Measurements from ENCODE around the gene WNT7B.

Gene WNT7B

DNA sequence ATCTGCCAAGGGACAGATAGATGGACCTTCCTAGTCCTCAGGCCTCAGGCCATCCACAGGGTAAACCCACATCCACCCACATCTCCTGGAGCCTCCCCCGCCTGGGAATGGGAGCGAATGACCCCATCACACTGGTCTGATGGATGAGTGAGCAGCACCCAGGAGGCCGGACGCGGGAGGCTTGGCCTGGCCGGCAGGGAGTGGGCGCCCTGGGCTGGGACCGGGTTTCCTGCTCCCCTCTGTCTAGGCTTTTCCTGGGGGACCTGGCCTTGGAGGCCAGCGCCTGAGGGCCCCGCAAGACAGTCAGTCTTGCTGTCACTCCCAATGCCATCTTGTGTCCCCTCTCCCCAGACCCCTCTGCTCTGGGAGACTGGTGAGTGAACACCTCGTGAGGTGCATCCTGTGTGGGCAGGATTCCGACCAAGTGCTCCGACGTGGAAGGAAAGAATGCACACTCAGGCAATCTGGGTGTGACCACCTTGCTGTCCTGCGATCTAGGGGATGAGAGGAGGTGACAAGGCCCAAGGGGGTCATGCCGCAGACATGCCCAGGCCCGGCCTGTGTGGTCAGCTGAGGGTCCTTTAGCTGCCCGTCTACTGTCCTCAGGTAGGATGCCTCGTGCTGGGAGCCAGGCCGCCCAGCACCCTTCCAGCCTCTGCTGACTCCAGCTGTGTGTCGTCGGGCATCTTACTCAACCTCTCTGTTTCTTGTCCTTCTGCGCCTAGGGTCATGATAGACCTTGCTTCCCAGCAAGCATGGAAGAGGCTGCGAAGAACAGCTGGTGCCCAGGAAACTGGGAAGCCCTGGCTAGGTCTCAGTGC is 26.5 kb upstream of the WNT7B start:
- 0 out of 2 replicates have a peak, but pooled peaks cover 4% of the 10 kb centered on the region for H3K4me1 ChIP-seq (ENCODE audit: low read length)
- no peaks in the 10 kb centered on the region for H3K9me3 ChIP-seq (replicated peaks; ENCODE audit: insufficient read depth, low read length)
- no peaks in the 10 kb centered on the region for H3K9me2 ChIP-seq (replicated peaks; ENCODE audit: insufficient read depth, low read length)
- TF ChIP-seq, protein P1, sequence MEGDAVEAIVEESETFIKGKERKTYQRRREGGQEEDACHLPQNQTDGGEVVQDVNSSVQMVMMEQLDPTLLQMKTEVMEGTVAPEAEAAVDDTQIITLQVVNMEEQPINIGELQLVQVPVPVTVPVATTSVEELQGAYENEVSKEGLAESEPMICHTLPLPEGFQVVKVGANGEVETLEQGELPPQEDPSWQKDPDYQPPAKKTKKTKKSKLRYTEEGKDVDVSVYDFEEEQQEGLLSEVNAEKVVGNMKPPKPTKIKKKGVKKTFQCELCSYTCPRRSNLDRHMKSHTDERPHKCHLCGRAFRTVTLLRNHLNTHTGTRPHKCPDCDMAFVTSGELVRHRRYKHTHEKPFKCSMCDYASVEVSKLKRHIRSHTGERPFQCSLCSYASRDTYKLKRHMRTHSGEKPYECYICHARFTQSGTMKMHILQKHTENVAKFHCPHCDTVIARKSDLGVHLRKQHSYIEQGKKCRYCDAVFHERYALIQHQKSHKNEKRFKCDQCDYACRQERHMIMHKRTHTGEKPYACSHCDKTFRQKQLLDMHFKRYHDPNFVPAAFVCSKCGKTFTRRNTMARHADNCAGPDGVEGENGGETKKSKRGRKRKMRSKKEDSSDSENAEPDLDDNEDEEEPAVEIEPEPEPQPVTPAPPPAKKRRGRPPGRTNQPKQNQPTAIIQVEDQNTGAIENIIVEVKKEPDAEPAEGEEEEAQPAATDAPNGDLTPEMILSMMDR (IDR thresholded peaks at IDR 0.05; ENCODE audit: low read length), result no peak
- TF ChIP-seq EZH2 (optimal IDR thresholded peaks at IDR 0.05; ENCODE audit: low read depth, low read length) (no peak), EZH2phosphoT487 (IDR thresholded peaks at IDR 0.05; ENCODE audit: low read length) (no peak)
- H3K4me3 ChIP-seq (ENCODE audit: low read length), result no peak overlapping the region
- H4K20me1 ChIP-seq (ENCODE audit: insufficient read depth, low read length), result no peaks in the 10 kb centered on the region
- DNase-seq, result no peak
- peaks cover 58% of the 10 kb centered on the region for H3K27me3 ChIP-seq (replicated peaks; ENCODE audit: insufficient read depth, low read length)
- no peak overlapping the region for H3K27ac ChIP-seq (ENCODE audit: low read length)
- H2AFZ ChIP-seq (ENCODE audit: low read length), result no peak overlapping the region
- no peaks in the 10 kb centered on the region for H3K36me3 ChIP-seq (replicated peaks; ENCODE audit: insufficient read depth, low read length)
- no peak overlapping the region for H3K9ac ChIP-seq (ENCODE audit: low read length)
- H3F3A ChIP-seq (ENCODE audit: insufficient read depth, low read length), result no peaks in the 10 kb centered on the region
- no peaks in the 10 kb centered on the region for H3K79me2 ChIP-seq (ENCODE audit: low read length)
- H3K4me2 ChIP-seq (ENCODE audit: low read depth, low read length), result no peak overlapping the region

DNA sequence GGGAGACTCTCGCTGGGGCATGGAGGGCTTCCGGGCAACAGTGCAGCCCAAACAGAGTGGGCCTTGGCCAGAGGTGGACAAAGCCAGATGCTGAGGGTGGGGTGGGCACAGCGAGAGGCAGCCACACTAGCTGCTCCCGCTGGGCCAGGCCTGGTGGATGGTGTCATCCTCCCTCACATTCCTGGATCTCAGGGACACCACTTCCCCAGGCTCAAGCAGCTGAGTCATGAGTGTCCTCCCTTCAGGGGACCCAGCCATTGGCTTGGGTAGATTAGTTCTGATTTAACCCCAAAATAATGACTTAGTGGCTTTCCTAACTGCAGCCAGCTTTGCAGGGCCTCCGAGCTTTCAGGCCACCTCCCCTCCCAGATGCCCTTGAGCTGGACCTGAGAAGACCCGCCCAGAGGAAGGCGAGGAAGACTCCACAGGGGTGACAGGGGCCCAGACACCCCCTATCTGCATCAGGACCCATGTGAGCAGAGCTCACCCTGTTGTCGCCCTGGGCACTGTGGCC is 25.9 kb upstream of the WNT7B start:
- Histone ChIP-seq H3K4me3 (ENCODE audit: low read length) (no peak overlapping the region), H3K79me2 (ENCODE audit: low read length) (no peaks in the 10 kb centered on the region), H3K4me1 (ENCODE audit: low read length) (0 out of 2 replicates have a peak, but pooled peaks cover 4% of the 10 kb centered on the region), H3K9me3 (replicated peaks; ENCODE audit: insufficient read depth, low read length) (no peaks in the 10 kb centered on the region), H3K36me3 (replicated peaks; ENCODE audit: insufficient read depth, low read length) (no peaks in the 10 kb centered on the region), H2AFZ (ENCODE audit: low read length) (no peak overlapping the region), H3K9ac (ENCODE audit: low read length) (no peak overlapping the region), H3F3A (ENCODE audit: insufficient read depth, low read length) (no peaks in the 10 kb centered on the region), H3K9me2 (replicated peaks; ENCODE audit: insufficient read depth, low read length) (no peaks in the 10 kb centered on the region), H3K4me2 (ENCODE audit: low read depth, low read length) (no peak overlapping the region), H3K27me3 (replicated peaks; ENCODE audit: insufficient read depth, low read length) (peaks cover 61% of the 10 kb centered on the region), H4K20me1 (ENCODE audit: insufficient read depth, low read length) (no peaks in the 10 kb centered on the region), H3K27ac (ENCODE audit: low read length) (no peak overlapping the region)
- no peak for DNase-seq
- TF ChIP-seq EZH2 (optimal IDR thresholded peaks at IDR 0.05; ENCODE audit: low read depth, low read length) (no peak), EZH2phosphoT487 (IDR thresholded peaks at IDR 0.05; ENCODE audit: low read length) (no peak)
- TF ChIP-seq, protein P1 (IDR thresholded peaks at IDR 0.05; ENCODE audit: low read length), result no peak

DNA sequence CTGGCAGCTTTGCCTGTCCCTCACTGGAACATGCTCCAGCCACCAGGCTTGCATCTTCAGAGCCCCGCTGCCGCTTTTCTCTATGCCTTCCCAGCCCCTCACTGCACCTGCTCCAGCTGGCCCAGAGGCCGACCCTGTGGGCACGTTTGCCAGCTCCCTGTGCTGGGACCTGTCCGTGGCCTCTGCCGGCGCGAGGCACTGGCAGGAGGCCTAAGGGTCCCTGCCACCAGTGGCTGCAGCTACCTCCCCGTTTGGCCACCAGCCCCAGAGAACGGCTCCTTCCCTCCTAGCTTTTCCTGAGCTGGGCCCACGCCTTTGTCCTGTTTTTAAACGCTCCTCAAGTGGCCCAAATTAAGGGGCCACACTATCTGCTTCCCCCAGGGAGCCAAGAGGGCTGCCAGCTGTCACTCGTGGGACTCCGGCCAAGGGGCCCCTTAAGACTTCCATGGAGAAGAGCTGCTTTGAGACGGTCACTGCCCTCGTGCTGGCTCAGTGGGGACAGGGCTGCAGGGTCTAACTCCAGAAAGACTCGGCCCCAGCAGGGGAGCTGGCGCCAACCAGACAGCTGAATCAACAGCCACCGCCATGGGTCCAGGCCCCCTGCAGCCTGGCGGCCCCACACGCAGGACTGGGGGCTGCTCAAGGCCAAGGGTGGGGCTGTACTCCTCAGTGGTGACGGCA is 24.6 kb upstream of the WNT7B start:
- Histone ChIP-seq H3K79me2 (ENCODE audit: low read length) (no peaks in the 10 kb centered on the region), H3K4me1 (ENCODE audit: low read length) (0 out of 2 replicates have a peak, but pooled peaks cover 4% of the 10 kb centered on the region), H3K9me3 (replicated peaks; ENCODE audit: insufficient read depth, low read length) (no peaks in the 10 kb centered on the region), H3K9ac (ENCODE audit: low read length) (no peak overlapping the region), H3F3A (ENCODE audit: insufficient read depth, low read length) (no peaks in the 10 kb centered on the region), H2AFZ (ENCODE audit: low read length) (no peak overlapping the region), H3K9me2 (replicated peaks; ENCODE audit: insufficient read depth, low read length) (no peaks in the 10 kb centered on the region), H3K36me3 (replicated peaks; ENCODE audit: insufficient read depth, low read length) (no peaks in the 10 kb centered on the region), H3K4me2 (ENCODE audit: low read depth, low read length) (no peak overlapping the region), H3K27me3 (replicated peaks; ENCODE audit: insufficient read depth, low read length) (peaks cover 72% of the 10 kb centered on the region), H4K20me1 (ENCODE audit: insufficient read depth, low read length) (no peaks in the 10 kb centered on the region), H3K27ac (ENCODE audit: low read length) (no peak overlapping the region), H3K4me3 (ENCODE audit: low read length) (no peak overlapping the region)
- DNase-seq, result no peak
- TF ChIP-seq, protein P1 (IDR thresholded peaks at IDR 0.05; ENCODE audit: low read length), result no peak
- TF ChIP-seq EZH2 (optimal IDR thresholded peaks at IDR 0.05; ENCODE audit: low read depth, low read length) (no peak), EZH2phosphoT487 (IDR thresholded peaks at IDR 0.05; ENCODE audit: low read length) (no peak)

Measured in MM.1S (cell line).